Endometrial microvascular endothelial cells (primary cell): ENCODE data around the gene MRLN. TPM values are rescaled to one million over a fixed set of nuclear protein-coding genes. Genes with fewer than 3 reads are reported as not detected.
"Not testable (repeated sequence)": the region's sequence is repeated elsewhere in the genome, so short reads cannot be mapped to it uniquely, and the experiment has no call there.

ENCODE experiments used
- in situ Hi-C: cut with HindIII; loops from 2 replicates; pipeline ENCODE4 v1.10.0; 2017; ENCODE audit warnings: low sequenced_read_pairs, low pct_unique_long_range_greater_than_20kb; ENCODE audit errors: inconsistent ontology term
- total RNA-seq: library from RNA; depleted of rRNA; stranded (reverse); fragments of >200 nt; gene quantifications from one replicate; pipeline ENCODE4 v1.2.3, GENCODE V29; 2015; ENCODE audit errors: inconsistent ontology term

MRLN gene
- total RNA-seq: not detected

- in situ Hi-C loops: no loop called here
Measured at GRCh38 chr10:59753267-59753666, at the start of gene MRLN. TSS of gene MRLN (minus strand) at chr10:59753455.

GRCh38 chr10:59801171-59801570 is 47.9 kb upstream of the MRLN start:
- in situ Hi-C loops: no loop called here

GRCh38 chr10:59799421-59799820 is 46.2 kb upstream of the MRLN start:
- in situ Hi-C loops: no loop called here

GRCh38 chr10:59793919-59794318 is 40.7 kb upstream of the MRLN start:
- in situ Hi-C loops: no loop called here

- in situ Hi-C loops: no loop called here
Measured at GRCh38 chr10:59792812-59793211, 39.6 kb upstream of the MRLN start.

- in situ Hi-C loops: no loop called here
Measured at GRCh38 chr10:59791601-59792000, 38.3 kb upstream of the MRLN start.

- in situ Hi-C loops: not testable (repeated sequence)
Measured at GRCh38 chr10:59790080-59790479, 36.8 kb upstream of the MRLN start.

GRCh38 chr10:59788914-59789313 is 35.7 kb upstream of the MRLN start:
- in situ Hi-C loops: not testable (repeated sequence)

- in situ Hi-C loops: not testable (repeated sequence)
Measured at GRCh38 chr10:59787032-59787431, 33.8 kb upstream of the MRLN start.

- in situ Hi-C loops: not testable (repeated sequence)
Measured at GRCh38 chr10:59785476-59785875, 32.2 kb upstream of the MRLN start.

- in situ Hi-C loops: no loop called here
Measured at GRCh38 chr10:59781511-59781910, 28.3 kb upstream of the MRLN start.

GRCh38 chr10:59779756-59780533 is 26.7 kb upstream of the MRLN start:
- in situ Hi-C loops: no loop called here

GRCh38 chr10:59774451-59774850 is 21.2 kb upstream of the MRLN start:
- in situ Hi-C loops: no loop called here

GRCh38 chr10:59773088-59773487 is 19.8 kb upstream of the MRLN start:
- in situ Hi-C loops: no loop called here

- in situ Hi-C loops: no loop called here
Measured at GRCh38 chr10:59771162-59771807, 18.0 kb upstream of the MRLN start.

GRCh38 chr10:59770689-59771088 is 17.4 kb upstream of the MRLN start:
- in situ Hi-C loops: no loop called here

- in situ Hi-C loops: no loop called here
Measured at GRCh38 chr10:59762505-59762904, 9.2 kb upstream of the MRLN start.

- in situ Hi-C loops: no loop called here
Measured at GRCh38 chr10:59757966-59758365, 4.7 kb upstream of the MRLN start.

- in situ Hi-C loops: no loop called here
Measured at GRCh38 chr10:59754951-59755350, 1.7 kb upstream of the MRLN start.

GRCh38 chr10:59752278-59752940 is 846 bp downstream of the MRLN start:
- in situ Hi-C loops: no loop called here
